ENCODE measurements around the gene RPGR. TPM values are rescaled to one million over a fixed set of nuclear protein-coding genes. Genes with fewer than 3 reads are reported as not detected.

Gene RPGR, protein sequence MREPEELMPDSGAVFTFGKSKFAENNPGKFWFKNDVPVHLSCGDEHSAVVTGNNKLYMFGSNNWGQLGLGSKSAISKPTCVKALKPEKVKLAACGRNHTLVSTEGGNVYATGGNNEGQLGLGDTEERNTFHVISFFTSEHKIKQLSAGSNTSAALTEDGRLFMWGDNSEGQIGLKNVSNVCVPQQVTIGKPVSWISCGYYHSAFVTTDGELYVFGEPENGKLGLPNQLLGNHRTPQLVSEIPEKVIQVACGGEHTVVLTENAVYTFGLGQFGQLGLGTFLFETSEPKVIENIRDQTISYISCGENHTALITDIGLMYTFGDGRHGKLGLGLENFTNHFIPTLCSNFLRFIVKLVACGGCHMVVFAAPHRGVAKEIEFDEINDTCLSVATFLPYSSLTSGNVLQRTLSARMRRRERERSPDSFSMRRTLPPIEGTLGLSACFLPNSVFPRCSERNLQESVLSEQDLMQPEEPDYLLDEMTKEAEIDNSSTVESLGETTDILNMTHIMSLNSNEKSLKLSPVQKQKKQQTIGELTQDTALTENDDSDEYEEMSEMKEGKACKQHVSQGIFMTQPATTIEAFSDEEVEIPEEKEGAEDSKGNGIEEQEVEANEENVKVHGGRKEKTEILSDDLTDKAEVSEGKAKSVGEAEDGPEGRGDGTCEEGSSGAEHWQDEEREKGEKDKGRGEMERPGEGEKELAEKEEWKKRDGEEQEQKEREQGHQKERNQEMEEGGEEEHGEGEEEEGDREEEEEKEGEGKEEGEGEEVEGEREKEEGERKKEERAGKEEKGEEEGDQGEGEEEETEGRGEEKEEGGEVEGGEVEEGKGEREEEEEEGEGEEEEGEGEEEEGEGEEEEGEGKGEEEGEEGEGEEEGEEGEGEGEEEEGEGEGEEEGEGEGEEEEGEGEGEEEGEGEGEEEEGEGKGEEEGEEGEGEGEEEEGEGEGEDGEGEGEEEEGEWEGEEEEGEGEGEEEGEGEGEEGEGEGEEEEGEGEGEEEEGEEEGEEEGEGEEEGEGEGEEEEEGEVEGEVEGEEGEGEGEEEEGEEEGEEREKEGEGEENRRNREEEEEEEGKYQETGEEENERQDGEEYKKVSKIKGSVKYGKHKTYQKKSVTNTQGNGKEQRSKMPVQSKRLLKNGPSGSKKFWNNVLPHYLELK
- total RNA-seq (2014; rRNA removed; shearing (Covaris generic)) (19.6 and 36.3 TPM in 2 replicates), polyA plus RNA-seq (2016; fragmentation: Nextera tagmentation; extraction: Ambion mirVana) (7.4 and 9.0 TPM in 2 replicates)
- long read RNA-seq, partial matches to known transcripts, result 1 of 1 reads
- long read RNA-seq, other reads (novel, unspliced or antisense), result 0 of 1 reads

DNA sequence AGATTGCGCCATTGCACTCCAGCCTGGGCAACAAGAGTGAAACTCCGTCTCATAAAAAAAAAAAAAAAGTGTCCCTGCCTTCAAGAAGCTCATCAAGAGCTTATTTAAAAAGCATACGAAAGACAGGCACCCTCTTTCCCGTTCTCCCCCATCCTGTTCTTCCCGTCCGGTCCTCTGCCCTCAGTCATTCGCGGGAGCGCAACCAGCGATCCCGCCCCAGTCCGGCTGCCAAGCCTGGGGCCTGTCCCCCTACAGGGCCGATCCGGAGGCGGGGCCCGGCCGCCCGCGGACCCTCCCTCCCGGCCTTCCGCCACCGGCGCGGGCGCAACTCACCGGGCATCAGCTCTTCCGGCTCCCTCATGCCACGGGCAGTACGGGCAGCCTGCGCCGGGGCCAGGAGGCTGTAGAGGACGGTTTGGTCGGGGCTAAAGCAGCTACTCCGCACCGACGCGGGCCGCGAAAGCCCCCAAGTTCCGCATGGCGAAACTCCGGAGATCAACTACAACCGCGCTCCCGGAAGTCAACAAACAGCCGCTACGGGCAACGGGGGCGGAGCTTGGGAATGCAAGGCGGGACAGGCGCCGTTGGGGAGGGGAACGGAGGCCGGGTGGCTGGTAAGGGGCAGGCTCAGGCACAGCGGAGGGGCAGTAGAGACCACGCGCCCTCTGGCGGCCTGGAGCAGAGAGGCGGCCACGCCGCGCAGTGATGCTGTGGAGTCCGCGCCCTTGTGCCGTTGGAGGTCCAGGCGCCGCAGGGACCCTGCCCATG, at the start of gene RPGR:
RPGR (minus strand) TSS at position 503 of the 768 bp plus-strand sequence; CDS start at position 361, 142 bp downstream.
- Histone ChIP-seq H3K4me1 (ENCODE audit: insufficient read depth) (no peaks in the 10 kb centered on the region), H3K4me3 (peak within 1 kb of the TSS; percentile 71), H3K9me2 (ENCODE audit: insufficient read depth) (no peaks in the 10 kb centered on the region), H3K36me3 (ENCODE audit: insufficient read depth) (no peaks in the 10 kb centered on the region), H4K20me1 (replicated peaks; ENCODE audit: insufficient read depth) (no peaks in the 10 kb centered on the region), H3K79me2 (replicated peaks; ENCODE audit: insufficient read depth) (peaks cover 5% of the 10 kb centered on the region; the same call in 1 of the 2 replicates), H3F3A (replicated peaks; ENCODE audit: low read depth) (no peaks in the 10 kb centered on the region), H3K27ac (ENCODE audit: low read depth) (peak within 1 kb of the TSS; percentile 63; the same call in 1 of the 2 replicates), H3K27me3 (ENCODE audit: insufficient read depth) (no peaks in the 10 kb centered on the region), H2AFZ (0 out of 2 replicates have a peak within 1 kb of the TSS, but pooled peaks have one; percentile 84), H3K4me2 (peak within 1 kb of the TSS; percentile 79)
- Mint-ChIP-seq H3K27ac (peak within 1 kb of the TSS; percentile 95), H3K36me3 (ENCODE audit: low read depth) (no peaks in the 10 kb centered on the region), H3K4me1 (peaks cover 6% of the 10 kb centered on the region; the same call in 2 of the 3 replicates), H3K4me3 (peak within 1 kb of the TSS; percentile 91), H3K27me3 (ENCODE audit: insufficient read depth, low read depth, poor library complexity) (peaks cover 2% of the 10 kb centered on the region), H3K9me3 (no peaks in the 10 kb centered on the region)
- DNase-seq (ENCODE audit: low spot score) (peak; percentile 91), ATAC-seq (peak; percentile 96)
- TF ChIP-seq CREB1 (CRISPR knock-in tag; IDR thresholded peaks at IDR 0.05; ENCODE audit: low read depth) (peak; percentile 60; the same call in 1 of the 2 replicates), STAT1 (IDR thresholded peaks at IDR 0.05; ENCODE audit: unreplicated experiment) (no peak), POLR2AphosphoS5 (IDR thresholded peaks at IDR 0.05; ENCODE audit: low read depth) (peak; percentile 37; the same call in 1 of the 2 replicates)
- TF ChIP-seq, protein P1, sequence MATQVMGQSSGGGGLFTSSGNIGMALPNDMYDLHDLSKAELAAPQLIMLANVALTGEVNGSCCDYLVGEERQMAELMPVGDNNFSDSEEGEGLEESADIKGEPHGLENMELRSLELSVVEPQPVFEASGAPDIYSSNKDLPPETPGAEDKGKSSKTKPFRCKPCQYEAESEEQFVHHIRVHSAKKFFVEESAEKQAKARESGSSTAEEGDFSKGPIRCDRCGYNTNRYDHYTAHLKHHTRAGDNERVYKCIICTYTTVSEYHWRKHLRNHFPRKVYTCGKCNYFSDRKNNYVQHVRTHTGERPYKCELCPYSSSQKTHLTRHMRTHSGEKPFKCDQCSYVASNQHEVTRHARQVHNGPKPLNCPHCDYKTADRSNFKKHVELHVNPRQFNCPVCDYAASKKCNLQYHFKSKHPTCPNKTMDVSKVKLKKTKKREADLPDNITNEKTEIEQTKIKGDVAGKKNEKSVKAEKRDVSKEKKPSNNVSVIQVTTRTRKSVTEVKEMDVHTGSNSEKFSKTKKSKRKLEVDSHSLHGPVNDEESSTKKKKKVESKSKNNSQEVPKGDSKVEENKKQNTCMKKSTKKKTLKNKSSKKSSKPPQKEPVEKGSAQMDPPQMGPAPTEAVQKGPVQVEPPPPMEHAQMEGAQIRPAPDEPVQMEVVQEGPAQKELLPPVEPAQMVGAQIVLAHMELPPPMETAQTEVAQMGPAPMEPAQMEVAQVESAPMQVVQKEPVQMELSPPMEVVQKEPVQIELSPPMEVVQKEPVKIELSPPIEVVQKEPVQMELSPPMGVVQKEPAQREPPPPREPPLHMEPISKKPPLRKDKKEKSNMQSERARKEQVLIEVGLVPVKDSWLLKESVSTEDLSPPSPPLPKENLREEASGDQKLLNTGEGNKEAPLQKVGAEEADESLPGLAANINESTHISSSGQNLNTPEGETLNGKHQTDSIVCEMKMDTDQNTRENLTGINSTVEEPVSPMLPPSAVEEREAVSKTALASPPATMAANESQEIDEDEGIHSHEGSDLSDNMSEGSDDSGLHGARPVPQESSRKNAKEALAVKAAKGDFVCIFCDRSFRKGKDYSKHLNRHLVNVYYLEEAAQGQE (IDR thresholded peaks at IDR 0.05; ENCODE audit: unreplicated experiment), result no peak
- TF ChIP-seq, protein P2, sequence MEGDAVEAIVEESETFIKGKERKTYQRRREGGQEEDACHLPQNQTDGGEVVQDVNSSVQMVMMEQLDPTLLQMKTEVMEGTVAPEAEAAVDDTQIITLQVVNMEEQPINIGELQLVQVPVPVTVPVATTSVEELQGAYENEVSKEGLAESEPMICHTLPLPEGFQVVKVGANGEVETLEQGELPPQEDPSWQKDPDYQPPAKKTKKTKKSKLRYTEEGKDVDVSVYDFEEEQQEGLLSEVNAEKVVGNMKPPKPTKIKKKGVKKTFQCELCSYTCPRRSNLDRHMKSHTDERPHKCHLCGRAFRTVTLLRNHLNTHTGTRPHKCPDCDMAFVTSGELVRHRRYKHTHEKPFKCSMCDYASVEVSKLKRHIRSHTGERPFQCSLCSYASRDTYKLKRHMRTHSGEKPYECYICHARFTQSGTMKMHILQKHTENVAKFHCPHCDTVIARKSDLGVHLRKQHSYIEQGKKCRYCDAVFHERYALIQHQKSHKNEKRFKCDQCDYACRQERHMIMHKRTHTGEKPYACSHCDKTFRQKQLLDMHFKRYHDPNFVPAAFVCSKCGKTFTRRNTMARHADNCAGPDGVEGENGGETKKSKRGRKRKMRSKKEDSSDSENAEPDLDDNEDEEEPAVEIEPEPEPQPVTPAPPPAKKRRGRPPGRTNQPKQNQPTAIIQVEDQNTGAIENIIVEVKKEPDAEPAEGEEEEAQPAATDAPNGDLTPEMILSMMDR (conservative IDR thresholded peaks at IDR 0.05; ENCODE audit: low read depth in 2 of 2), result peak; percentile 47 to 81
